Activated CD4-positive, alpha-beta T cell treated with anti-CD3 and anti-CD28 coated beads for 36 hours (primary cell): Measurements from ENCODE around the gene KRTAP1-5. TPM values are rescaled to one million over a fixed set of nuclear protein-coding genes. Genes with fewer than 3 reads are reported as not detected.
"Not testable (repeated sequence)": the region's sequence is repeated elsewhere in the genome, so short reads cannot be mapped to it uniquely, and the experiment has no call there.

ENCODE experiments used
- ATAC-seq: fragments of 200-7000 bp; cut with Tn5 transposase; one replicate; pipeline ENCODE4 v1.10.0; 2021; ENCODE audit warnings: mild to moderate bottlenecking, moderate library complexity
- CTCF ChIA-PET: fragments of 350-600 bp; sonication (Branson Sonifier 250); formaldehyde crosslinking; loops from one replicate; lab custom pipeline; 2021; ENCODE audit warnings: antibody characterized with exemption; lab: Charles Lee
- POLR2A ChIA-PET: fragments of 350-600 bp; sonication (Branson Sonifier 250); formaldehyde crosslinking; loops from one replicate; lab custom pipeline; 2021; ENCODE audit warnings: antibody characterized with exemption, inconsistent platforms; lab: Charles Lee
- DNase-seq: peaks from one replicate; pipeline ENCODE4 v3.0.0-alpha.2; 2020
- H3K27ac Mint-ChIP-seq: one replicate; pipeline ENCODE4 v1.8.0; 2021; ENCODE audit warnings: mixed read lengths
- H3K27me3 Mint-ChIP-seq: one replicate; pipeline ENCODE4 v1.8.0; 2021; ENCODE audit warnings: mixed read lengths
- H3K36me3 Mint-ChIP-seq: one replicate; pipeline ENCODE4 v1.8.0; 2021; ENCODE audit warnings: low read depth, mixed read lengths
- H3K4me1 Mint-ChIP-seq: one replicate; pipeline ENCODE4 v1.8.0; 2021; ENCODE audit warnings: mixed read lengths
- H3K4me3 Mint-ChIP-seq: one replicate; pipeline ENCODE4 v1.8.0; 2021; ENCODE audit warnings: mild to moderate bottlenecking, moderate library complexity, mixed read lengths
- H3K9me3 Mint-ChIP-seq: one replicate; pipeline ENCODE4 v1.8.0; 2021; ENCODE audit warnings: low read depth, mixed read lengths
- intact Hi-C, 2 experiments: fragments of 100-400 bp; cut with DNase I in 1 of 2; cut with micrococcal nuclease in 1 of 2; formaldehyde crosslinking; loops; one replicate each; pipeline versions ENCODE4 v1.14.2 to v1.15.1; 2022 to 2024; cut with DNase I, micrococcal nuclease
- total RNA-seq, 2 experiments: library from RNA; stranded (reverse); gene quantifications; one replicate each; pipeline ENCODE4 v1.2.3, GENCODE V29; 2021

Gene KRTAP1-5
- total RNA-seq, 2 experiments from 2014 or later, result not detected

GRCh38 chr17:41060052-41060604 lies 33.1 kb upstream of the KRTAP1-5 start, which contains the start of gene KRTAP2-3:
Gene KRTAP2-3, minus strand, starts transcription at chr17:41060114. Its CDS starts 64 bp downstream, at chr17:41060050.
- Mint-ChIP-seq H3K9me3 (peaks cover 4% of the 10 kb centered on the region), H3K27ac (no peak within 1 kb of the TSS), H3K4me1 (no peaks in the 10 kb centered on the region), H3K36me3 (no peaks in the 10 kb centered on the region), H3K27me3 (peaks cover 26% of the 10 kb centered on the region), H3K4me3 (no peak within 1 kb of the TSS)
- CTCF ChIA-PET, result no interaction called here
- intact Hi-C loops, result no loop called here
- POLR2A ChIA-PET, result no interaction called here
- ATAC-seq (no peak), DNase-seq (no peak)

DNA sequence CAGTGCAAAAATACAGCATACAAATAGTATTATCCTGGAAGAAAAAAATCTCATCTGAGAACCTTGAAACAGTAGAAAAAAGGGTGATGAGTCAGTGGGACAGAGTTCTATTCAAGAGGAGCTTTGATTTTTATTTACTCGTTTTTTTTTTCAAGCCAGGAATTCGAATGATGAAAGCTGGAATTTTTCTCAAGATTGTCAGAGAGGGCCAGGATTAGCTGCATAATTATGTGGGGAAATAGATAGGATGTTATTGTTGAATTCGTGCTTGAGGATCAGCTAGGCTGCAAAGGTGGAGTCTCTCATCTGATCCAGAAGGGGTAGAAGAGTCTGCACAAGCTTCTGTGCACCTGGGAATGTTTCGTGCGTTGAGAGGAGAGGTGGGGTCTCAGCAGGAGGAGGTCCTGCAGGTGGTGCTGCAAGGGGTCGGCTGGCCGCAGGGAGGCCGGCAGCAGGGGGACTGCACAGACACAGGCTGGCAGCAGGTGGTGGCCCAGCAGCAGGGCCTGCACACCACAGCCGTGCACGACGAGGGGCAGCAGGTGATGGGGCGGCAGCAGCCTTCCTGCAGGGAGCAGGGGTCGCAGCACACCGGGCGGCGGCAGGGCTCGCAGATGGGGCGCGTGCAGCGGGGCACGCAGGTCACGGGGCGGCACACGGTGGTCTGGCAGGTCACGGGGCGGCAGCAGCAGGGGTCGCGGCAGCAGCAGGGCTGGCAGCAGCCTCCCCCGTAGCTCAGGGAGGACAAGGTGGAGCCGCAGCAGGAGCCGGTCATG lies 32.5 kb upstream of the KRTAP1-5 start:
- DNase-seq, ATAC-seq, H3K9me3 Mint-ChIP-seq, H3K27ac Mint-ChIP-seq, POLR2A ChIA-PET, intact Hi-C loops, H3K36me3 Mint-ChIP-seq, H3K4me1 Mint-ChIP-seq, H3K4me3 Mint-ChIP-seq: not testable (repeated sequence)
- H3K27me3 Mint-ChIP-seq, result peaks cover 26% of the 10 kb centered on the region
- CTCF ChIA-PET, result interaction anchor here (0.6 kb wide), 1 partner anchor 373 kb away, joined by 3 read pairs; no protein-coding TSS in a partner anchor

- no peaks in the 10 kb centered on the region for H3K36me3 Mint-ChIP-seq
- no peak overlapping the region for H3K27ac Mint-ChIP-seq
- ChIA-PET CTCF (interaction anchor here (0.6 kb wide), 2 partner anchors 296 to 374 kb away, joined by 3 read pairs; no protein-coding TSS in a partner anchor), POLR2A (no interaction called here)
- H3K4me1 Mint-ChIP-seq, result no peaks in the 10 kb centered on the region
- ATAC-seq, result no peak
- DNase-seq, result no peak
- intact Hi-C loops, result no loop called here
- peaks cover 4% of the 10 kb centered on the region for H3K9me3 Mint-ChIP-seq
- H3K27me3 Mint-ChIP-seq, result peaks cover 26% of the 10 kb centered on the region
- no peak overlapping the region for H3K4me3 Mint-ChIP-seq
Observed at GRCh38 chr17:41058741-41059140, 31.7 kb upstream of the KRTAP1-5 start.

GRCh38 chr17:41057547-41057946 lies 30.5 kb upstream of the KRTAP1-5 start:
- ChIA-PET CTCF (interaction anchor here (0.6 kb wide), 1 partner anchor 51 kb away, joined by 3 read pairs; no protein-coding TSS in a partner anchor), POLR2A (no interaction called here)
- no peak overlapping the region for H3K27ac Mint-ChIP-seq
- peaks cover 4% of the 10 kb centered on the region for H3K9me3 Mint-ChIP-seq
- no peak overlapping the region for H3K4me3 Mint-ChIP-seq
- H3K4me1 Mint-ChIP-seq, result no peaks in the 10 kb centered on the region
- ATAC-seq (no peak), DNase-seq (no peak)
- intact Hi-C loops, result no loop called here
- peaks cover 26% of the 10 kb centered on the region for H3K27me3 Mint-ChIP-seq
- H3K36me3 Mint-ChIP-seq, result no peaks in the 10 kb centered on the region

- ATAC-seq, H3K4me1 Mint-ChIP-seq, DNase-seq, H3K27ac Mint-ChIP-seq, POLR2A ChIA-PET, H3K36me3 Mint-ChIP-seq, intact Hi-C loops, H3K4me3 Mint-ChIP-seq, H3K9me3 Mint-ChIP-seq: not testable (repeated sequence)
- peaks cover 20% of the 10 kb centered on the region for H3K27me3 Mint-ChIP-seq
- CTCF ChIA-PET, result interaction anchor here (0.6 kb wide), 1 partner anchor 614 kb away, joined by 3 read pairs; no protein-coding TSS in a partner anchor
Observed at GRCh38 chr17:41055130-41055529, 28.1 kb upstream of the KRTAP1-5 start, which contains the start of gene KRTAP2-2. Gene KRTAP2-2, minus strand, starts transcription at chr17:41055230. Its CDS starts 19 bp downstream, at chr17:41055211.

GRCh38 chr17:41054556-41054955 lies 27.5 kb upstream of the KRTAP1-5 start:
- H3K4me1 Mint-ChIP-seq, H3K9me3 Mint-ChIP-seq, POLR2A ChIA-PET, H3K27ac Mint-ChIP-seq, H3K4me3 Mint-ChIP-seq, DNase-seq, ATAC-seq, H3K36me3 Mint-ChIP-seq, intact Hi-C loops, CTCF ChIA-PET: not testable (repeated sequence)
- H3K27me3 Mint-ChIP-seq, result peaks cover 19% of the 10 kb centered on the region

GRCh38 chr17:41054025-41054424 lies 27.0 kb upstream of the KRTAP1-5 start:
- ATAC-seq, result no peak
- no peak overlapping the region for H3K4me3 Mint-ChIP-seq
- peaks cover 15% of the 10 kb centered on the region for H3K27me3 Mint-ChIP-seq
- no peak for DNase-seq
- peaks cover 4% of the 10 kb centered on the region for H3K9me3 Mint-ChIP-seq
- no peak overlapping the region for H3K27ac Mint-ChIP-seq
- ChIA-PET POLR2A (no interaction called here), CTCF (no interaction called here)
- H3K4me1 Mint-ChIP-seq, result no peaks in the 10 kb centered on the region
- intact Hi-C loops, result no loop called here
- no peaks in the 10 kb centered on the region for H3K36me3 Mint-ChIP-seq

- Mint-ChIP-seq H3K27me3 (peaks cover 16% of the 10 kb centered on the region), H3K27ac (no peak overlapping the region), H3K4me1 (no peaks in the 10 kb centered on the region), H3K4me3 (no peak overlapping the region), H3K36me3 (no peaks in the 10 kb centered on the region), H3K9me3 (peaks cover 3% of the 10 kb centered on the region)
- CTCF ChIA-PET, result no interaction called here
- intact Hi-C loops, result no loop called here
- DNase-seq (no peak), ATAC-seq (no peak)
- POLR2A ChIA-PET, result no interaction called here
Observed at GRCh38 chr17:41052566-41052965, 25.6 kb upstream of the KRTAP1-5 start.

- CTCF ChIA-PET, result no interaction called here
- Mint-ChIP-seq H3K9me3 (no peaks in the 10 kb centered on the region), H3K27me3 (peaks cover 21% of the 10 kb centered on the region), H3K27ac (no peak overlapping the region), H3K36me3 (no peaks in the 10 kb centered on the region), H3K4me3 (no peak overlapping the region), H3K4me1 (no peaks in the 10 kb centered on the region)
- intact Hi-C loops, result no loop called here
- POLR2A ChIA-PET, result no interaction called here
- no peak for DNase-seq
- ATAC-seq, result no peak
Observed at GRCh38 chr17:41049110-41049509, 22.1 kb upstream of the KRTAP1-5 start.

- Mint-ChIP-seq H3K36me3 (no peaks in the 10 kb centered on the region), H3K27me3 (peaks cover 21% of the 10 kb centered on the region), H3K4me1 (no peaks in the 10 kb centered on the region), H3K4me3 (no peak overlapping the region), H3K9me3 (peaks cover 4% of the 10 kb centered on the region), H3K27ac (no peak overlapping the region)
- ChIA-PET CTCF (no interaction called here), POLR2A (no interaction called here)
- intact Hi-C loops, result no loop called here
- DNase-seq (no peak), ATAC-seq (no peak)
Observed at GRCh38 chr17:41048441-41048840, 21.4 kb upstream of the KRTAP1-5 start.

DNA sequence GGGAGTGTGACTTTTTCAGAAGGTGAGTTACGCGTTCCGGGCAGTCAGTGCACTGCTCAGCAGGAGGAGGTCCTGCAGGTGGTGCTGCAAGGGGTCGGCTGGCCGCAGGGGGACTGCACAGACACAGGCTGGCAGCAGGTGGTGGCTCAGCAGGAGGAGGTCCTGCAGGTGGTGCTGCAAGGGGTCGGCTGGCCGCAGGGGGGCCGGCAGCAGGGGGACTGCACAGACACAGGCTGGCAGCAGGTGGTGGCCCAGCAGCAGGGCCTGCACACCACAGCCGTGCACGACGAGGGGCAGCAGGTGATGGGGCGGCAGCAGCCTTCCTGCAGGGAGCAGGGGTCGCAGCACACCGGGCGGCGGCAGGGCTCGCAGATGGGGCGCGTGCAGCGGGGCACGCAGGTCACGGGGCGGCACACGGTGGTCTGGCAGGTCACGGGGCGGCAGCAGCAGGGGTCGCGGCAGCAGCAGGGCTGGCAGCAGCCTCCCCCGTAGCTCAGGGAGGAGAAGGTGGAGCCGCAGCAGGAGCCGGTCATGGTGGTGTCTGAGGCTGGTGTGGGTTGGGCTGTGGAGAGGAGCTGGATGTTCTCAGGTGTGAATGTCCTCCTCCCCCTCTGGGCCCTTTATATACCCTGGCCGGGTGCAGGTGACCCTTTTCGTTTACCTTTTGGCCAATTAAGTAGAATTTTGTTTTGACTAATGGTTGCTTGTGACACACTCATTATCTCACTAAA lies 19.9 kb upstream of the KRTAP1-5 start, which contains the start of gene KRTAP2-1:
TSS of gene KRTAP2-1 (minus strand) at position 582 of the 731 bp plus-strand sequence. CDS start at position 533, 49 bp downstream.
- H3K27ac Mint-ChIP-seq, DNase-seq, intact Hi-C loops, POLR2A ChIA-PET, H3K9me3 Mint-ChIP-seq, H3K36me3 Mint-ChIP-seq, H3K4me3 Mint-ChIP-seq, ATAC-seq, H3K4me1 Mint-ChIP-seq, CTCF ChIA-PET: not testable (repeated sequence)
- H3K27me3 Mint-ChIP-seq, result peaks cover 21% of the 10 kb centered on the region
